SJSA1 (cell line): Measurements from ENCODE around the gene KRTAP10-1. TPM values are rescaled to one million over a fixed set of nuclear protein-coding genes. Genes with fewer than 3 reads are reported as not detected.

Experiments
- DNase-seq, 2 experiments: peaks; one replicate each; pipeline ENCODE4 v3.0.0-alpha.2; 2015 to 2020; ENCODE audit warnings: low spot score in 2 of 2, low read depth in 1 of 2
- H3K27ac ChIP-seq: fragments of 250-450 bp; sonication (Bioruptor Pico); 2 replicates; pipeline ENCODE4 v1.5.1; 2020; ENCODE audit warnings: mild to moderate bottlenecking, moderate library complexity
- H3K27me3 ChIP-seq: fragments of 250-450 bp; sonication (Bioruptor Pico); replicated peaks from 2 replicates; pipeline ENCODE4 v1.5.1; 2020; ENCODE audit warnings: mild to moderate bottlenecking, moderate library complexity
- H3K36me3 ChIP-seq: fragments of 250-450 bp; sonication (Bioruptor Pico); 2 replicates; pipeline ENCODE4 v1.5.1; 2020; ENCODE audit warnings: mild to moderate bottlenecking
- H3K4me1 ChIP-seq: fragments of 250-450 bp; sonication (Bioruptor Pico); replicated peaks from 2 replicates; pipeline ENCODE4 v1.6.1; 2021; ENCODE audit warnings: mild to moderate bottlenecking
- H3K4me3 ChIP-seq: fragments of 250-450 bp; sonication (Bioruptor Pico); 2 replicates; pipeline ENCODE4 v1.5.1; 2020; ENCODE audit warnings: mild to moderate bottlenecking
- H3K9me3 ChIP-seq: fragments of 250-450 bp; sonication (Bioruptor Pico); replicated peaks from 2 replicates; pipeline ENCODE4 v1.5.1; 2020; ENCODE audit warnings: mild to moderate bottlenecking
- total RNA-seq: library from RNA; depleted of rRNA; stranded (reverse); fragments of >200 nt; shearing (Covaris generic); gene quantifications from 2 replicates; pipeline ENCODE4 v1.2.3, GENCODE V29; 2014

KRTAP10-1 gene
- total RNA-seq, 1 experiment from 2014 or later: not detected

DNA sequence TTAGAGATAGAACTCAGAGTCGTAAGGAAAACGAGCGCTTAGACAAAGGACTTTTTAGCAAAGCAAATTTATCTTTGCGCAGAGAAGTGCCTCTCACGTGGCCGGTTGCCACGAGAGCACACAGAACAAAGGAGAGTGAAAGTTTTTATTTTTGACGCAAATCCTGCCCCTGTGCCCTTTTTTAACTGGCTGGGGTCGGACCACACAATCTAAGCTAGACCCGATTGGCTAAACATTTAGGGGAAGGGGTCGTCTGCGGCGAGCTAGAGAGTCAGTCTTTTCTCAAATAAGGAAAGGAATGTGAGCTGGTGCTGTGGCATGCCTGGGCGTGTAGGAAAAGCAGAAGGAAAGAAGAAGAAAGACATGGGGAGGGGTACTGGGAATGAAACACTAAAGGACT is 8.9 kb upstream of the KRTAP10-1 start:
- Histone ChIP-seq H3K27ac (no peak overlapping the region), H3K4me1 (no peaks in the 10 kb centered on the region), H3K9me3 (peaks cover 2% of the 10 kb centered on the region; the same call in 1 of the 2 replicates), H3K4me3 (no peak overlapping the region), H3K27me3 (peaks cover 3% of the 10 kb centered on the region; the same call in 1 of the 2 replicates), H3K36me3 (no peaks in the 10 kb centered on the region)
- no peak for DNase-seq

DNA sequence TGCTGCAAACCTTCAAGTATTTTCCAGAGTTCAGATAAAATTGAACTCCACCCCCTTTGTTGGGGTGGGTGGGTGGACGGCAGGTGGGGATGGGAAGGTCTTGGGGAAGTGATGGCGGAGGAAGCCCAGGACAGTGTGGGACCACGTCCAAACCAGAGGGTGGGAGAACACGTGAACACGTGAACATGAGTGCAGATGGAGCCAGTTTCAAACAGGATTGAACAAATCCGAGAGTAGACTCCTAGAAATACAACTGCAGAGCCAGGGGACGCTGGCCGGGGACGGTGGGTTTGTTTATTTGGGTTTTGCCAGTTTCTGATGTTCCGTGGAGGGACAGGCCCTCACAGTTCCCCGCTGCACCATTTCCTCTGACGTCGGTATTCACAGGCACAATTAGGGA is 8.4 kb upstream of the KRTAP10-1 start:
- DNase-seq: no peak
- no peaks in the 10 kb centered on the region for H3K4me1 ChIP-seq
- no peak overlapping the region for H3K27ac ChIP-seq
- no peaks in the 10 kb centered on the region for H3K36me3 ChIP-seq
- H3K4me3 ChIP-seq: no peak overlapping the region
- H3K27me3 ChIP-seq: peaks cover 3% of the 10 kb centered on the region; the same call in 1 of the 2 replicates
- peaks cover 2% of the 10 kb centered on the region; the same call in 1 of the 2 replicates for H3K9me3 ChIP-seq

DNA sequence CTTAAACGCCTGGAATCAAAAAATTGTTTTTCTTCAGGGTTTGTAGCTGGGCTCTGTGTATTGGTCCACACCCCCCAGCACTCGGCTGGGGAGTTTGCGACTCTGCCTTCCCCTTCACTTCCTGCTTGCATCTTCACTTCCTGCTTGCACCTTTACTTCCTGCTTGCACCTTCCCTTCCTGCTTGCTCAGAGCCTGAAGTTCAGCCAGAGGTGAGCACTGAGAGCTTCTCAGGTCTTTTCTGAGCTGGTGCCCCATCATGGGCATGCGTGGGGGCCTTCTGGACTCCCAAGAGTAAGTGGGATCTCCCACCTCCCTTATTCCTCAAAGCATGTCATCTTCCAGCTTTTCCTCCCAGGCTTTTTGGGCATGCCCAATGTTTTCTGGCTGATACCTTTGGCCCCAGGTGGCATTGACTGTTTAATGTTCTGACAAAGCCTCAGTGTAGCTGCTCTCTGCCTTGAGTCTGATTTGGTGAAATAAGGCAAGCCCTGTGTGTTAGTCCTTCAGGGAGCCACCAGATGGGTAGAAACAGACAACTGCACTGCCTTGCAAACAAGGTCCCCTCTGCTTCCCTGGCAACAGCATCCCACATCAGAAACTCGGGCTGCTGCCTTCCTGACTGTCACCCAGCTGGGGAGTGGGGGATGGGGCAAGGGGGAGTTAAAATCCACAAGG is 7.8 kb upstream of the KRTAP10-1 start:
- H3K9me3 ChIP-seq: peaks cover 2% of the 10 kb centered on the region; the same call in 1 of the 2 replicates
- no peak for DNase-seq
- no peaks in the 10 kb centered on the region for H3K4me1 ChIP-seq
- no peak overlapping the region for H3K27ac ChIP-seq
- peaks cover 3% of the 10 kb centered on the region; the same call in 1 of the 2 replicates for H3K27me3 ChIP-seq
- H3K4me3 ChIP-seq: no peak overlapping the region
- no peaks in the 10 kb centered on the region for H3K36me3 ChIP-seq

DNA sequence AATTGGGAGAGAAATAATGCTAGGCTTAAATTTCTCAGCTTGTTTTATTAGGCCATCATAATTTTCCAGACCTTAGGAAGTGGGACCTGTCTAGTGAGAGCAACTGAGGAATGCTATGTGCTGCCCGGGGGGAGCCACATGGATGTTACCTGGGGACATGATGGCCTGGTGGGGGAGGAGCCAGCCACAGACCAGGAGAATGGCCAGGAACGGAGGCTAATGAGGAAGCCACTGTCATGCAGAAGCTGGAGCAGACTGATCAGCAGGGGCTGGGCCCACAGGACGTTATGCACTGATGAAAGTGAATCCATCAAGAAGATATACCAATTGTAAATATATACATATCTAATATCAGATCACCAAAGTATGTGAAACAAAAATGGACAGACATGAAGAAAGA is 4.6 kb upstream of the KRTAP10-1 start:
- H3K27ac ChIP-seq: no peak overlapping the region
- peaks cover 2% of the 10 kb centered on the region; the same call in 1 of the 2 replicates for H3K9me3 ChIP-seq
- peaks cover 3% of the 10 kb centered on the region; the same call in 1 of the 2 replicates for H3K27me3 ChIP-seq
- no peaks in the 10 kb centered on the region for H3K36me3 ChIP-seq
- no peak for DNase-seq
- H3K4me3 ChIP-seq: no peak overlapping the region
- H3K4me1 ChIP-seq: no peaks in the 10 kb centered on the region

DNA sequence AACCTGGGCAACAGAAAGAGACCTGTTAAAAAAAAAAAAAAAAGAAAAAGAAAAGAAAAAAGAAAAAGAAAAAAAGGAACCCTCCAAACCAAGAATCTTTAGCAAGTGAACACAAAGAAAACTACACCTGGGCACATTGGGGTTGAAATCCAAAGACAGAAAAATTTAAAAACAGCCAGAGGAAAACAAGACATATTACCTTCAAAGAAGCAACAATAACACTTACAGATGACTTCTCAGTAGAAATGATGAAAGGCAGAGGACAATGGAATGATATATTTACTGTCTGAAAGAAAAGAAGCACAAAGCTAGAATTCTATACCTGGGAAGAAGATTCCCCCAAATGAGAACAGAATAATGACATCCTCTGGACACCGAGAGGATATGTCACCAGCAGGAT is 2.7 kb upstream of the KRTAP10-1 start:
- no peak for DNase-seq
- Histone ChIP-seq H3K9me3 (peaks cover 2% of the 10 kb centered on the region; the same call in 1 of the 2 replicates), H3K36me3 (no peaks in the 10 kb centered on the region)

DNA sequence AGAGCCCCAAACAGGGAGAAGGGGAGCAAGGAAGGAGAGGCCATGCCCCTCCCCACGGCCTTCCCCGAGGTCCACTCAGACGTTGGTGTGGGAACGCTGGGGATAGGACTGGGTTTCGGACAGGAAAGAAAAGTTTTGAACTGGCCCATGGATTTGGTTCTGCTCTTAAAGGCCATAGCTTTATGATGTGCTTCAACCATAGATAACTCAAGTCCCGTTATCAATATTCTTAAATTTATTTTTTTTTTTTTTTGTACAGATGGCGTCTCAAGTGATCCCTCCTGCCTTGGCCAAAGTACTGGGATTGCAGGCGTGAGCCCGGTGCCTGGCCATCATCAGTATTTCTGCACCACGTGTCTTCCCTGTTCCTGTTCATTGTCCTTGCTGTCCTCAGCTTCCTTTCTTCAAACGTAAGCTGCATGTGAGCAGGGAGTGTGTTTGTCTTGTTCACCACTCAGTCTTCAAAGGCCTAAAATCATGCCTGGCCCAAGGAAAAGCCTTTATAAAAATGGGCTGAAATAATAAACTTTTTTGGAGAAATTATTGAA is 820 bp upstream of the KRTAP10-1 start:
- Histone ChIP-seq H3K9me3 (no peaks in the 10 kb centered on the region), H3K4me1 (no peaks in the 10 kb centered on the region), H3K27ac (no peak overlapping the region), H3K4me3 (no peak overlapping the region), H3K36me3 (no peaks in the 10 kb centered on the region), H3K27me3 (peaks cover 3% of the 10 kb centered on the region; the same call in 1 of the 2 replicates)
- DNase-seq: no peak

More for the DNA sequence above, 2.7 kb upstream of the KRTAP10-1 start:
- no peaks in the 10 kb centered on the region; the same call in 1 of the 2 replicates for H3K27me3 ChIP-seq
- no peaks in the 10 kb centered on the region for H3K4me1 ChIP-seq
- no peak overlapping the region for H3K4me3 ChIP-seq
- no peak overlapping the region for H3K27ac ChIP-seq

DNA sequence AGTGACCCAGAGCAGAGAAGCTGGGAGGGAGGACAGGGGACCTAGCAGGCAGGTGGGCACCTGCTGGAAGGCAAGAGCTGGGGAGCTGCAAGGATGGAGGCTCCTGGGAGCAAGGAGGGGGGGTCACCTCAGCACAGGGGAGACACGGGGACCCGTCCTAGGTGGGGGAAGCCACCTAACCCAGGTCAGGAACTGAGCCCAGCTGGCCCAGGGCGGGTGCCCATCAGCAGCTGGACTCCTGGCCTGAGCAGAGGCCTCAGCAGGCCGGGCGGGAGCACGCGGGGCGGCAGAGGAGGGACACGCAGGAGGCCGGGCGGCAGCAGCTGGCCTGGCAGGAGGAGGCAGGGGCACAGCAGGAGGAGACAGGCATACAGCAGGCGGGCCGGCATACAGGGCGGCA is 949 bp downstream of the KRTAP10-1 start:
- Histone ChIP-seq H3K27me3 (peaks cover 3% of the 10 kb centered on the region; the same call in 1 of the 2 replicates), H3K9me3 (no peaks in the 10 kb centered on the region), H3K27ac (no peak overlapping the region), H3K4me3 (no peak overlapping the region), H3K36me3 (no peaks in the 10 kb centered on the region), H3K4me1 (no peaks in the 10 kb centered on the region)
- DNase-seq: no peak

DNA sequence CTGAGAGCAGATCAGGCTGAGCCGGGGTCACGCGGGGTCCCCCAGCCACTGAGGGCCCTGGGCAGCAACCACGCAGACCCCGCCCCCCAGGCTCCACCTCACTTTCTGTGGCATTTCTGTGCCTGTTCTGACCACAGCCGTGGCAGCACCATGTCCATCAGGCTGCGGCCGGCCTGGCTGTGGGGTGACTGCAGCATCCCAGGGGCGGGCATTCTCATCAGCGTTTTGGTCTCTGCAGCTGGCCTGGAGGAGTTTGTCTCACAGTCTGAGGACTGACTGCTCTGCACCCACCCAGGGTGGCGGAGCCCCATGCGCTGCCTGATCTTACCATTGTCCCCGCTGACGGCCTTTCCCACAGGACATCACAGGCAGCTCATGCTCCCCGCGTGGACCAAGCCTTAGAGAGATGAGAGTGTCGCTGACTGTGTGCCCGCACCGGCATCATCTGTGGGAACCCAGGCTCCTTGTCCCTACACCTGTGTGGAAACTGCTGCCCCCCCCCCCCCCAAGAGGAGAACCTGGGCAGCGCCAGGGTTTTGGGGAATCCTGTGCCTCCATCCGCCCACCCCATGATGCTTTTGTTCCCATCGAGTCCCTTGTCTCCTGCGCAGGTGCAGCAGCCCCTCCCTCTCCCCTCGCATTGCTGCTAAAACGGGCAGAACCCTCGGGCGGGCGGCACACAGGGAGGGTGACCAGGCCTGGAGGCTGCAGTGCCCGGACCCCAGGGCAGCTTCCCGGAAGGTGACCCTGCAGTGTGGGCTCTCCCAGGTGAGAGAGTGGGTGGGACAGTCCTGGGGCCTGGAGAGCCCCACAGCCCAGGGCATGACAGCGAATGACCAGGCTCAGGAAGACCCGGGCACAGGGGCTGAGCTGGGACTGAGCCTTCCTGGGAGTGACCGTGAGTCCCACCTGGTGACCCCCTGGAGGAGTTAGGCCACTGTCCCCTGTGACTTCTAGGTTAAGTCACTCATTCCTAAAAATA is 1.8 kb downstream of the KRTAP10-1 start:
- Histone ChIP-seq H3K4me1 (no peaks in the 10 kb centered on the region), H3K9me3 (no peaks in the 10 kb centered on the region), H3K27me3 (peaks cover 3% of the 10 kb centered on the region; the same call in 1 of the 2 replicates), H3K4me3 (no peak overlapping the region), H3K36me3 (no peaks in the 10 kb centered on the region), H3K27ac (no peak overlapping the region)
- no peak for DNase-seq

DNA sequence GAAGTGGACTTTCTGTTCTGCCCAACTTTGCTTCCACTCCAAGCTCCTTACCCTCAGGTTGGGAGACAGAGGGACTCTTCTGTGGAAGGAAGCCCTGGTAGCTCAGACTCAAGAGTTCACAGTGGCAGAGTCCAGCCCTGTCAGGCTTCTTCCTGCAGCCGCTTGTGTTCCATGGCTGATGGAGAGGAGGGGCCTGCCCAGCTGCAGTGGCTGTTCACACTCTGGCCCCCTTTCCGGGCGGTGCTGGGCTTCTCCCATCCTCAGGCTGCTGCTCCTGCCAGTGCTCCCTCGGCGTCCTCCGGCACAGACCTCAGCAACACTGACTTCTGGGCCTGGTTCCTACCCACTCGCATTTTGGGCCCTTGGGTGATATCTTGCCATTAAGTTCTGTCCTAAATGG is 4.0 kb downstream of the KRTAP10-1 start:
- Histone ChIP-seq H3K27me3 (peaks cover 3% of the 10 kb centered on the region; the same call in 1 of the 2 replicates), H3K4me1 (no peaks in the 10 kb centered on the region), H3K27ac (no peak overlapping the region), H3K36me3 (no peaks in the 10 kb centered on the region), H3K4me3 (no peak overlapping the region), H3K9me3 (no peaks in the 10 kb centered on the region)
- peak in 1 of 2 experiments; percentile 38 for DNase-seq

DNA sequence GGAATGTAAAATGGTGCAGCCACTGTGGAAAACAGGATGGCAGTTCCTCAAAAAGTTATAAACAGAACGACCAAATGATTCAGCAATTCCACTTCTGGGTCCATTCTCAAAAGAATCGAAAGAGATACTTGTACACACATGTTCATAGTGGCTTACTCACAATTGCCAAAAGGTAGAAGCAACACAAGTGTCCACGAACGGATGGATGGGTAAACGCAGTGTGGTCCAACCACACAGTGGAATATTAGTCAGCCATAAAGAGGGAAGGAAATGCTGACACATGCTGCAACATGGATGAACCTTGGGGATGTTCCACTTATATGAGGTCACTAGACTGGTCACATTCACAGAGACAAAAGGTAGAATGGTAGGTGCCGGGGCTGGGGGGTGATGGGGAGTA is 5.3 kb downstream of the KRTAP10-1 start:
- H3K9me3 ChIP-seq: no peaks in the 10 kb centered on the region
- no peak overlapping the region for H3K4me3 ChIP-seq
- peaks cover 3% of the 10 kb centered on the region; the same call in 1 of the 2 replicates for H3K27me3 ChIP-seq
- no peak for DNase-seq
- no peak overlapping the region for H3K27ac ChIP-seq
- no peaks in the 10 kb centered on the region for H3K4me1 ChIP-seq
- no peaks in the 10 kb centered on the region for H3K36me3 ChIP-seq

DNA sequence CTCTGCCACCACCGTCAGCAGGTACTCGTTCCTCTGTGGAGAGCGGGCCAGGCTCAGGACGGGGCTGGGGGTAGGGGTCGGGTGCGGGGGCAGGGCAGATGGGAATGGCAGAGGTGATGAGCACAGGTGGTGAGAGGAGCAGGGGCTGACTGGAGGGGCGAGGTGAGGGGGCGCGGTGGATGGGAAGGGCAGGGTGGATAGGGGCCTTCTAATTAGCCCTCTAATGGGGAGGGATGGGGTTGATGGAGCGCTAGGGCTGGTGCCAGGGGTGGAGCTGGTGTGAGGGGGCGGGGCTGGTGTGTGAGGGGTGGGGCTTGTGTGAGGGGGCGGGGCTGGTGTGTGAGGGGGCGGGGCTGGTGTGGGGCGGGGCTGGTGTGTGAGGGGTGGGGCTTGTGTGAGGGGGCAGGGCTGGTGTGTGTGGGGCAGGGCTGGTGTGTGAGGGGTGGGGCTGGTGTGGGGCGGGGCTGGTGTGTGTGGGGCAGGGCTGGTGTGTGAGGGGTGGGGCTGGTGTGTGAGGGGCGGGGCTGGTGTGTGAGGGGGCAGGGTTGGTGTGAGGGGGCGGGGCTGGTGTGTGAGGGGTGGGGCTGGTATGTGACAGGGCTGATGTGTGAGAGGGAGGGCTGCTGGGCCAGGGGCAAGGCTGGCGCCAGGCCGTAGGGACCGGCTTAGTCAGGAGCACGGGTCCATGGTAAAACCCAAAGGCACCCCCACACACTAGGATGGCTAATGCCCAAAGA is 5.9 kb downstream of the KRTAP10-1 start:
- H3K27ac ChIP-seq: no peak overlapping the region
- H3K4me3 ChIP-seq: no peak overlapping the region
- H3K4me1 ChIP-seq: no peaks in the 10 kb centered on the region
- H3K36me3 ChIP-seq: no peaks in the 10 kb centered on the region
- no peak for DNase-seq
- no peaks in the 10 kb centered on the region for H3K9me3 ChIP-seq
- H3K27me3 ChIP-seq: peaks cover 3% of the 10 kb centered on the region; the same call in 1 of the 2 replicates

DNA sequence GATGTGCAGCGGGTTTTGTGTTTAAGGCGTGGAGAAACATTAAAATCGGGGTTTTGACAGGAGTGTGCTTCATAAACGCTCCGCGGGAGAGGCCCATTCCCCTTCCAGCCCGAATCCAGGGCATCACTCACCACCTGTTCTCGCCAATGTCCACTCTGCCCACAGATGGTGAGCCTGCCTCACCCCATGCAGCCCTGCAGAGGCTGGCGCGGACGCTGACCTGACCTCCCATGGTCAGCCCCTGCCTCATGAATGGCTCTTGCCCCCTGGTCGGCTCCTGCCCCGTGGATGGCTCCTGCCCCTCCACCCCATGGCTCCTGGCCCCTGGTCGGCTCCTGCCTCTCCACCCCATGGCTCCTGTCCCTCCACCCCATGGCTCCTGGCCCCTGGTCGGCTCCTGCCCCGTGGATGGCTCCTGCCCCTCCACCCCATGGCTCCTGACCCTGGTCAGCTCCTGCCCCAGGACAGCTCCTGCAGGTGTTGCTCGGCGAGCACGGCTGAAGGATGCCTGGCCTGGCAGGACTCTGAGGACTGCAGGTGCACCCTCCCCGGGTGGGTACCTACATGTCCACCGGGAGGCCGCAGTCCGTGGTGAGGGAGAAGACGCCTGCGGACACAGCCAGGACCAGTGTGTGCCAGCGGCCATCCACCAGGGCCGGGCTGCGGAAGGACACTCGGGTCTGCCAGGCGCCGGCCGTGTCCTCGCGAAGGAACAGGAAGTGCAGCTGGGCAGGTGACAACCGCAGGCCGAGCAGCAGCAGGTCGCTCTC is 6.7 kb downstream of the KRTAP10-1 start:
- H3K4me3 ChIP-seq: no peak overlapping the region
- no peak for DNase-seq
- H3K36me3 ChIP-seq: no peaks in the 10 kb centered on the region
- H3K27ac ChIP-seq: no peak overlapping the region
- no peaks in the 10 kb centered on the region for H3K9me3 ChIP-seq
- H3K27me3 ChIP-seq: peaks cover 3% of the 10 kb centered on the region; the same call in 1 of the 2 replicates
- H3K4me1 ChIP-seq: no peaks in the 10 kb centered on the region
